Hepatocyte (in vitro differentiated cells): ENCODE results near the gene TBC1D5.

Experiments
- EZH2 ChIP-seq: fragments of 200-600 bp; sonication (generic); IDR thresholded peaks from 2 replicates; pipeline ENCODE4 v1.6.1; 2016; ENCODE audit warnings: antibody characterized with exemption, mild to moderate bottlenecking, borderline replicate concordance
- TF ChIP-seq, protein P1 (sequence below): fragments of 200-600 bp; sonication (generic); IDR thresholded peaks from 2 replicates; pipeline ENCODE4 v1.5.1; 2016; ENCODE audit warnings: antibody characterized with exemption, mild to moderate bottlenecking; ENCODE audit not compliant: poor library complexity

DNA sequence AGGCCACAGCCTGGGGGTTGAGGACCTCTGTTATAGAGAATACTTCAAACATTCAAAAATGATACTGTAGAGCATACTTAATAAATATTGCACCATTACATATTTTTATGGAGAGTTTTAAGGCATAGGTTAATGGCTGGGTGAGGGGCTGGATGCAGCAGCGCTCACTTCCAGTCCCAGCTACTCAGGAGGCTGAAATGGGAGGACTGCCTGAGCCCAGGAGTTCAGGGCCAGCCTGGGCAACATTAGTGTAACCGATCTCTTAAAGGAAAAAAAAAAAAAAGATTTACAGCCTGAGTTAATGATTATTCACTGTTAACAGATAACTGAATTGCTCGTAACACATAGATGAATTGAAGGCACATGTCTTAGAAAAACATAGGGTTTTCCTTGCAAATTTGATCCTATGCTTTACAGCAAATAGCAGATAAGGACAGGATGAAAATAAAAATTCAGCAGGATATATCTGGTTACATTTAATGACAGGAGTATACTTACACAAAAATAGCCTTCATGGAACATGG, 282.9 kb downstream of the TBC1D5 start:
- TF ChIP-seq EZH2 = no peak
- TF ChIP-seq, protein P1, sequence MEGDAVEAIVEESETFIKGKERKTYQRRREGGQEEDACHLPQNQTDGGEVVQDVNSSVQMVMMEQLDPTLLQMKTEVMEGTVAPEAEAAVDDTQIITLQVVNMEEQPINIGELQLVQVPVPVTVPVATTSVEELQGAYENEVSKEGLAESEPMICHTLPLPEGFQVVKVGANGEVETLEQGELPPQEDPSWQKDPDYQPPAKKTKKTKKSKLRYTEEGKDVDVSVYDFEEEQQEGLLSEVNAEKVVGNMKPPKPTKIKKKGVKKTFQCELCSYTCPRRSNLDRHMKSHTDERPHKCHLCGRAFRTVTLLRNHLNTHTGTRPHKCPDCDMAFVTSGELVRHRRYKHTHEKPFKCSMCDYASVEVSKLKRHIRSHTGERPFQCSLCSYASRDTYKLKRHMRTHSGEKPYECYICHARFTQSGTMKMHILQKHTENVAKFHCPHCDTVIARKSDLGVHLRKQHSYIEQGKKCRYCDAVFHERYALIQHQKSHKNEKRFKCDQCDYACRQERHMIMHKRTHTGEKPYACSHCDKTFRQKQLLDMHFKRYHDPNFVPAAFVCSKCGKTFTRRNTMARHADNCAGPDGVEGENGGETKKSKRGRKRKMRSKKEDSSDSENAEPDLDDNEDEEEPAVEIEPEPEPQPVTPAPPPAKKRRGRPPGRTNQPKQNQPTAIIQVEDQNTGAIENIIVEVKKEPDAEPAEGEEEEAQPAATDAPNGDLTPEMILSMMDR = no peak
